Thyroid gland (tissue), 4 donors: ENCODE data around the gene PIP5K1A. TPM values are rescaled to one million over a fixed set of nuclear protein-coding genes. Genes with fewer than 3 reads are reported as not detected.

Experiments used
- DNase-seq, 2 donors: peaks; one replicate each; pipeline ENCODE4 v3.0.0-alpha.2; 2019
- H3K27ac ChIP-seq, 3 donors: fragments of 200-600 bp; sonication (generic); 1 replicate in 2 of 3; 2 replicates in 1 of 3; pipeline ENCODE4 v1.5.1; 2016 to 2019; ENCODE audit warnings: mild to moderate bottlenecking in 1 of 3, moderate library complexity in 1 of 3
- H3K27me3 ChIP-seq: fragments of 200-600 bp; sonication (generic); one replicate; pipeline ENCODE4 v1.5.1; 2019
- H3K36me3 ChIP-seq, 2 donors: fragments of 200-600 bp; sonication (generic); one replicate each; pipeline ENCODE4 v1.5.1; 2016 to 2019
- H3K4me1 ChIP-seq, 2 donors: fragments of 200-600 bp; sonication (generic); one replicate each; pipeline ENCODE4 v1.5.1; 2017 to 2019
- H3K4me3 ChIP-seq, 3 donors: fragments of 200-600 bp; sonication (generic); replicated peaks in 1 of 3; 1 replicate in 2 of 3; 2 replicates in 1 of 3; pipeline ENCODE4 v1.5.1; 2016; ENCODE audit warnings: mild to moderate bottlenecking in 1 of 3
- H3K9me3 ChIP-seq: fragments of 200-600 bp; sonication (generic); one replicate; pipeline ENCODE4 v1.5.1; 2017
- POLR2A ChIP-seq, 2 donors: fragments of 450-650 bp; IDR thresholded peaks; one replicate each; pipeline ENCODE4 v1.6.1; 2017; ENCODE audit warnings: antibody characterized with exemption in 2 of 2, mild to moderate bottlenecking in 2 of 2, moderate library complexity in 1 of 2
- WGBS, 2 donors: methylation state at CpG; one replicate each; pipeline ENCODE4 v1.1.5; 2017; 5-methylcytosine and 5-hydroxymethylcytosine counted together
- intact Hi-C: fragments of 100-400 bp; cut with DNase I; formaldehyde crosslinking; loops from one replicate; pipeline ENCODE4 v1.15.1; 2023
- total RNA-seq, 4 donors: library from RNA; depleted of rRNA; stranded (reverse); fragments of >200 nt; gene quantifications; one replicate each; pipeline ENCODE4 v1.2.3, GENCODE V29; 2016
- TF ChIP-seq, protein P1 (sequence below), 6 experiments: fragments of 200-600 bp in 3 of 6; fragments of 450-650 bp in 3 of 6; sonication (generic) in 3 of 6; IDR thresholded peaks; one replicate each; pipeline ENCODE4 v1.5.1; 2016 to 2019; ENCODE audit warnings: antibody characterized with exemption in 6 of 6, mild to moderate bottlenecking in 2 of 6, inconsistent platforms in 1 of 6, moderate library complexity in 1 of 6

Gene PIP5K1A
- total RNA-seq, 4 donors from 2014 or later = 53.4 to 74.5 (median 57.8) TPM

DNA sequence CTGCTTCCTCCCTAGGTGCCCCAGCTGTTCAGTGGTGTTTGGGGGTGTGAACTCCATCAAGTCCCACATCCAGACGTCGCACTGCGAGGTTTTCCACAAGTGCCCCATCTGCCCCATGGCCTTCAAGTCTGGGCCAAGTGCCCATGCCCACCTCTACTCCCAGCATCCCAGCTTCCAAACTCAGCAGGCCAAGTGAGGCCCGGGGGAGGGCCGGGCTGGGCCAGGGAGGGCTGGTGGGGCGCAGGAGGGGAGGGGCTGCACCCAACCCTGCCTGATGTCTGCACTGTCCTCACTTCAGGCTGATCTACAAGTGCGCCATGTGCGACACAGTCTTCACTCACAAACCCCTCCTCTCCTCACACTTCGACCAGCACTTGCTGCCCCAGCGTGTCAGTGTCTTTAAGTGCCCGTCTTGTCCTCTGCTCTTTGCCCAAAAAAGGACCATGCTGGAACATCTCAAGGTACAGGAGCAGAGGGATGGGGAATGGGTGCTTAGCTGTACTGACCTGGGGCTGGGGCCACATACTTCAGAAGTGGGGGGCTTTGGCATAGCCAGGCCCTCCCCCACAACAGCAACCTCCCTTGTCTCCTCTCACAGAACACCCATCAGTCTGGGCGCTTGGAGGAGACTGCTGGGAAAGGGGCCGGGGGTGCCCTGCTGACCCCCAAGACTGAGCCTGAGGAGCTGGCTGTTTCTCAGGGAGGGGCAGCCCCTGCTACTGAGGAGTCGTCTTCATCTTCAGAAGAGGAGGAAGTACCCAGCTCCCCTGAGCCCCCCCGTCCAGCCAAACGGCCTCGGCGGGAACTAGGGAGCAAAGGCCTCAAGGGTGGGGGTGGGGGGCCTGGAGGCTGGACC is 91.0 kb downstream of the PIP5K1A start:
- H3K9me3 ChIP-seq = no peaks in the 10 kb centered on the region
- no peak overlapping the region for H3K4me3 ChIP-seq
- H3K4me1 ChIP-seq = peaks cover 0 to 3% of the 10 kb centered on the region in 2 donors
- H3K27ac ChIP-seq = no peak overlapping the region
- TF ChIP-seq, protein P1, sequence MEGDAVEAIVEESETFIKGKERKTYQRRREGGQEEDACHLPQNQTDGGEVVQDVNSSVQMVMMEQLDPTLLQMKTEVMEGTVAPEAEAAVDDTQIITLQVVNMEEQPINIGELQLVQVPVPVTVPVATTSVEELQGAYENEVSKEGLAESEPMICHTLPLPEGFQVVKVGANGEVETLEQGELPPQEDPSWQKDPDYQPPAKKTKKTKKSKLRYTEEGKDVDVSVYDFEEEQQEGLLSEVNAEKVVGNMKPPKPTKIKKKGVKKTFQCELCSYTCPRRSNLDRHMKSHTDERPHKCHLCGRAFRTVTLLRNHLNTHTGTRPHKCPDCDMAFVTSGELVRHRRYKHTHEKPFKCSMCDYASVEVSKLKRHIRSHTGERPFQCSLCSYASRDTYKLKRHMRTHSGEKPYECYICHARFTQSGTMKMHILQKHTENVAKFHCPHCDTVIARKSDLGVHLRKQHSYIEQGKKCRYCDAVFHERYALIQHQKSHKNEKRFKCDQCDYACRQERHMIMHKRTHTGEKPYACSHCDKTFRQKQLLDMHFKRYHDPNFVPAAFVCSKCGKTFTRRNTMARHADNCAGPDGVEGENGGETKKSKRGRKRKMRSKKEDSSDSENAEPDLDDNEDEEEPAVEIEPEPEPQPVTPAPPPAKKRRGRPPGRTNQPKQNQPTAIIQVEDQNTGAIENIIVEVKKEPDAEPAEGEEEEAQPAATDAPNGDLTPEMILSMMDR (IDR thresholded peaks at IDR 0.05) = no peak
- no peak for TF ChIP-seq POLR2A (IDR thresholded peaks at IDR 0.05)
- DNase-seq = no peak
- intact Hi-C loops = no loop called here
- H3K36me3 ChIP-seq = peaks cover 72 to 78% of the 10 kb centered on the region in 2 donors
- H3K27me3 ChIP-seq = no peaks in the 10 kb centered on the region
- WGBS, 2 donors = 82 to 89% methylated on average over 12 to 18 of the region's 18 CpGs

DNA sequence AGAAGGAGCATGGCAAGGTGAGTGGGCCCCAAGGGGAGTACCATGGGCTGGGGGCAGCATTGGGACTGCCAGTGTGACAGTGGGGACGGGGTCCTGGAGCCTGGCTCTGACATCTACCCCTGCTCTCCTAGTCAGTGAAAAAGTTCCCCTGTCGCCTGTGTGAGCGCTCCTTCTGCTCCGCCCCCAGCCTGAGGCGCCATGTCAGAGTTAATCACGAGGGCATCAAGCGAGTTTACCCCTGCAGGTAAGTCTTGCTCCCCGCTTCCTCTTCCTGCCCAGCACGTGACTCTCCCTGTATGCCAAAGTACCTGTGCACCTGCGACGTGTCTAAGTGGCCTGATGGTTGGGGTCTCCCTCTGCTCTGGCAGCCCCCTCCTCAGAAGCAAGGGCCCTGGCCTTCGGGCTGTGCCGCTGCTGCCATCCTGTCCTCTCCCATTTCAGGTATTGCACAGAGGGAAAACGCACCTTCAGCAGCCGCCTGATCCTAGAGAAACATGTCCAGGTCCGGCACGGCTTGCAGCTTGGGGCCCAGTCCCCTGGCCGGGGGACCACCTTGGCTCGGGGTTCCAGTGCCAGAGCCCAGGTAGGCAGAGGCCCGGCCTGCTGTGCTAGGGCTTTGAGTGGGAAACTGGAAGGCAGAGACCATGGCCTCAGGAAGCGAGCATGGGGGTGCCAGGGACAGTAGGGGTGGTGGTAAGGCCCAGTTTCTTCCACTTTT is 91.8 kb downstream of the PIP5K1A start:
- 93 to 95% methylated on average over 16 to 20 of the region's 21 CpGs for WGBS, 2 donors
- Histone ChIP-seq H3K4me3 (no peak overlapping the region), H3K4me1 (peaks cover 0 to 3% of the 10 kb centered on the region in 2 donors), H3K9me3 (no peaks in the 10 kb centered on the region), H3K27me3 (no peaks in the 10 kb centered on the region), H3K27ac (no peak overlapping the region), H3K36me3 (peaks cover 77 to 87% of the 10 kb centered on the region in 2 donors)
- DNase-seq = no peak
- peak in 1 of 2 donors; percentile 8 for TF ChIP-seq POLR2A (IDR thresholded peaks at IDR 0.05)
- TF ChIP-seq, protein P1 (IDR thresholded peaks at IDR 0.05) = no peak
- intact Hi-C loops = no loop called here

DNA sequence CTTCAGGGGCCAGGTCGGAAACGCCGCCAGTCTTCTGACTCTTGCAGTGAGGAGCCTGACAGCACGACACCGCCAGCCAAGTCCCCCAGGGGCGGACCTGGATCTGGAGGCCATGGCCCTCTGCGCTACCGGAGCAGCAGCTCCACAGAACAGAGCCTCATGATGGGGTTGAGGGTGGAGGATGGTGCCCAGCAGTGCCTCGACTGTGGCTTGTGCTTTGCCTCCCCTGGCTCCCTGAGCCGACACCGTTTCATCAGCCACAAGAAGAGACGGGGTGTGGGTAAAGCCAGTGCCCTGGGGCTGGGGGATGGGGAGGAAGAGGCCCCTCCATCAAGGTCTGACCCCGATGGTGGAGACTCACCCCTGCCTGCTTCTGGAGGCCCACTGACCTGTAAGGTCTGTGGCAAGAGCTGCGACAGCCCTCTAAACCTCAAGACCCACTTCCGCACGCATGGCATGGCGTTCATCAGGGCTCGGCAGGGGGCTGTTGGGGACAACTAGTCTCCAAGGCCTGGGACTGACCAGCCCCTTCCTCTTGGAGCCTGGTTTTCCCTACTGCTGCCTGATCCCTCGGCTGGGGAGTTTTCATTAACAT is 92.5 kb downstream of the PIP5K1A start:
- DNase-seq = no peak
- Histone ChIP-seq H3K9me3 (no peaks in the 10 kb centered on the region), H3K27ac (peak overlapping the region in 1 of 3 donors; percentile 43), H3K27me3 (no peaks in the 10 kb centered on the region), H3K4me3 (no peak overlapping the region), H3K36me3 (peaks cover 83 to 93% of the 10 kb centered on the region in 2 donors), H3K4me1 (peaks cover 0 to 3% of the 10 kb centered on the region in 2 donors)
- 88 to 93% methylated on average over 13 to 16 of the region's 19 CpGs for WGBS, 2 donors
- TF ChIP-seq POLR2A (IDR thresholded peaks at IDR 0.05) = no peak
- TF ChIP-seq, protein P1 (IDR thresholded peaks at IDR 0.05) = no peak
- intact Hi-C loops = no loop called here

DNA sequence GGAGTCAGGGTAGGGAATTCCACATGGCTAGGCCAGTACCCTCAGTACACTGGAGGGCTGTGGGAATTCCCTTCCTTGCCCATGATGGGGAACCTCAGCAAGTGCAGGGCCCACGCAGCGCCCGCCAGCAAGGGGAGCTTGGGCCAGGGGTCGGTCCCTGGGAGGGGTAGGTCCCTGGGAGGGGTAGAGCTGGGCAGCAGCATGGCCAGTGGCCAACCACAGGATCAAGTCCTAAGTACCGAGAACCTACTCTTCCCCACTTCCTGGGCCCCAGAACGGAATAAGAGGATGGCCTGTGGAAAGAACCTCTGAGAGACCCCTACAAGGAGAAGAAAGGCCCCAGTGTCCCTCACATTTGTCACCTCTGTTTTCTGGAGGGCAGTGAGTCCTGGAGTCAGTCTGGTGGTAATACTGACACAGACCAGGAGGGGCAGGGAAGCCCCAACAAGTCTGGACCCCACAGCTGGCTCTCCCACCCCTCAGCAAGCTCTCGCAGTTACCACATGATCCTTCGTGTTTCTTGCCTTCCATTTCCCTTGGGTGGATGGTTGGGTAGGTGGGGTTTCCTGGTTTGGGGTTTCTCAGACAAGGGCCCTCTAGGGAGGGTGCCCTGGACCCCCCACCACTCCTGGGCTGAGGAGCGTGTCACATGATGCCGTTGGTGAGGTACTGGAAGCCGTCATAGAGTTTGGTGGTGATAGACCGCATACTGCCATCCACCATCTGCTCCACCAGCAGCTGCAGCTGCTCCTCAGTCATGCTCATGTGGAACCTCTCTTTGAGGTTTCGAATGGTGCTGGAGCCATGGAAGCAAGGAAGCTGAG is 94.1 kb downstream of the PIP5K1A start:
- Histone ChIP-seq H3K27ac (peak overlapping the region in 1 of 3 donors; percentile 43), H3K4me3 (no peak overlapping the region), H3K9me3 (no peaks in the 10 kb centered on the region), H3K4me1 (peaks cover 0 to 3% of the 10 kb centered on the region in 2 donors), H3K36me3 (peaks cover 85 to 94% of the 10 kb centered on the region in 2 donors), H3K27me3 (no peaks in the 10 kb centered on the region)
- TF ChIP-seq, protein P1 (IDR thresholded peaks at IDR 0.05) = no peak
- TF ChIP-seq POLR2A (IDR thresholded peaks at IDR 0.05) = no peak
- intact Hi-C loops = no loop called here
- 89 to 90% methylated on average over 12 to 13 of the region's 13 CpGs for WGBS, 2 donors
- no peak for DNase-seq
